Limb (tissue), 2 donors: ENCODE data around the gene ZNF112.

ENCODE experiments used
- DNase-seq, 2 donors: peaks; one replicate each; pipeline ENCODE4 v3.0.0-alpha.2; 2016; ENCODE audit errors: extremely low spot score in 2 of 2

ZNF112 gene

GRCh38 chr19:44282846-44283245 lies 73.6 kb downstream of the ZNF112 start:
- DNase-seq, result no peak

- DNase-seq, result no peak
Measured at GRCh38 chr19:44280916-44281315, 75.6 kb downstream of the ZNF112 start.

- DNase-seq, result no peak
Measured at GRCh38 chr19:44278181-44278690, 78.2 kb downstream of the ZNF112 start.

GRCh38 chr19:44277331-44277730 lies 79.1 kb downstream of the ZNF112 start:
- DNase-seq, result no peak
